Liver (tissue), 9 donors: Measurements from ENCODE around the gene TTLL12. TPM values are rescaled to one million over a fixed set of nuclear protein-coding genes. Genes with fewer than 3 reads are reported as not detected.

ENCODE experiments used
- DNase-seq: peaks from one replicate; pipeline ENCODE4 v3.0.0-alpha.2; 2017; ENCODE audit warnings: low spot score
- H3K27ac ChIP-seq, 2 donors: one replicate each; pipeline ENCODE4 v1.7.0; 2013; ENCODE audit warnings: inconsistent platforms in 2 of 2, low read length in 2 of 2, control low read depth in 1 of 2, low read depth in 1 of 2, mild to moderate bottlenecking in 1 of 2
- H3K27me3 ChIP-seq, 4 donors: one replicate each; pipeline versions ENCODE4 v1.6.1 to v1.7.0; 2013; ENCODE audit warnings: low read length in 3 of 4, inconsistent platforms in 1 of 4, mild to moderate bottlenecking in 1 of 4, moderate library complexity in 1 of 4; ENCODE audit not compliant: control insufficient read depth in 4 of 4, insufficient read depth in 4 of 4
- H3K36me3 ChIP-seq, 4 donors: one replicate each; pipeline versions ENCODE4 v1.6.1 to v1.7.0; 2013; ENCODE audit warnings: low read length in 3 of 4, mild to moderate bottlenecking in 3 of 4, low read depth in 1 of 4, moderate library complexity in 1 of 4; ENCODE audit not compliant: control insufficient read depth in 4 of 4, insufficient read depth in 3 of 4
- H3K4me1 ChIP-seq, 4 donors: one replicate each; pipeline versions ENCODE4 v1.6.1 to v1.7.0; 2013; ENCODE audit warnings: low read length in 3 of 4, mild to moderate bottlenecking in 3 of 4, moderate library complexity in 1 of 4; ENCODE audit not compliant: control insufficient read depth in 4 of 4, insufficient read depth in 4 of 4
- H3K4me3 ChIP-seq, 3 donors: one replicate each; pipeline versions ENCODE4 v1.6.1 to v1.7.0; 2013; ENCODE audit warnings: low read length in 3 of 3, control low read depth in 1 of 3, low read depth in 1 of 3, mild to moderate bottlenecking in 1 of 3
- H3K9ac ChIP-seq, 2 donors: one replicate each; pipeline ENCODE4 v1.7.0; 2013; ENCODE audit warnings: low read length in 2 of 2, mild to moderate bottlenecking in 2 of 2, moderate library complexity in 2 of 2, control low read depth in 1 of 2, low read depth in 1 of 2
- H3K9me3 ChIP-seq, 4 donors: one replicate each; pipeline versions ENCODE4 v1.6.1 to v1.7.0; 2013; ENCODE audit warnings: low read length in 3 of 4; ENCODE audit not compliant: control insufficient read depth in 4 of 4
- EGR1 ChIP-seq, 2 donors: IDR thresholded peaks; 2 replicates each; pipeline ENCODE4 v1.6.1; 2016 to 2018; ENCODE audit warnings: antibody characterized with exemption in 2 of 2, low read depth in 2 of 2
- FOXA1 ChIP-seq: IDR thresholded peaks from 2 replicates; pipeline ENCODE4 v1.6.1; 2016; ENCODE audit warnings: antibody characterized with exemption
- FOXA2 ChIP-seq: IDR thresholded peaks from 2 replicates; pipeline ENCODE4 v1.6.1; 2016; ENCODE audit warnings: antibody characterized with exemption
- GABPA ChIP-seq, 2 donors: IDR thresholded peaks in 1 of 2; conservative IDR thresholded peaks in 1 of 2; 2 replicates each; pipeline ENCODE4 v1.6.1; 2016; ENCODE audit warnings: antibody characterized with exemption in 2 of 2, mild to moderate bottlenecking in 1 of 2, moderate library complexity in 1 of 2
- HNF4A ChIP-seq, 2 donors: conservative IDR thresholded peaks; 2 replicates each; pipeline ENCODE4 v1.6.1; 2016; ENCODE audit warnings: antibody characterized with exemption in 2 of 2, mild to moderate bottlenecking in 2 of 2
- HNF4G ChIP-seq: IDR thresholded peaks from 2 replicates; pipeline ENCODE4 v1.6.1; 2016; ENCODE audit warnings: antibody characterized with exemption
- JUND ChIP-seq, 2 donors: IDR thresholded peaks; 2 replicates each; pipeline ENCODE4 v1.6.1; 2016; ENCODE audit warnings: antibody characterized with exemption in 2 of 2
- NR2F2 ChIP-seq: IDR thresholded peaks from 2 replicates; pipeline ENCODE4 v1.6.1; 2016; ENCODE audit warnings: antibody characterized with exemption
- RAD21 ChIP-seq, 2 donors: IDR thresholded peaks; 2 replicates each; pipeline ENCODE4 v1.6.1; 2016; ENCODE audit warnings: antibody characterized with exemption in 2 of 2, mild to moderate bottlenecking in 2 of 2
- RXRA ChIP-seq, 2 donors: IDR thresholded peaks; 2 replicates each; pipeline ENCODE4 v1.6.1; 2017 to 2018; ENCODE audit warnings: antibody characterized with exemption in 2 of 2, mild to moderate bottlenecking in 1 of 2
- SP1 ChIP-seq: IDR thresholded peaks from 2 replicates; pipeline ENCODE4 v1.6.1; 2018; ENCODE audit warnings: antibody characterized with exemption, mild to moderate bottlenecking
- TAF1 ChIP-seq: conservative IDR thresholded peaks from 2 replicates; pipeline ENCODE4 v1.6.1; 2016; ENCODE audit warnings: antibody characterized with exemption, mild to moderate bottlenecking
- YY1 ChIP-seq: IDR thresholded peaks from 2 replicates; pipeline ENCODE4 v1.6.1; 2016; ENCODE audit warnings: antibody characterized with exemption, mild to moderate bottlenecking
- WGBS: extraction: QIAGEN DNeasy Blood & Tissue Kit; methylation state at CpG from one replicate; pipeline ENCODE4 v1.1.7; 2013; 5-methylcytosine and 5-hydroxymethylcytosine counted together
- polyA plus RNA-seq, 2 donors: library from polyadenylated mRNA; stranded (reverse) in 1 of 2; unstranded in 1 of 2; fragments of 200-250 nt in 1 of 2; fragments of >200 nt in 1 of 2; fragmentation: Nextera tagmentation in 1 of 2; extraction: Ambion mirVana in 1 of 2; gene quantifications; one replicate each; pipeline versions ENCODE4 v1.2.1 to v1.2.3, GENCODE V29; 2013 to 2015
- total RNA-seq, 2 donors: library from RNA; depleted of rRNA; stranded (reverse); fragments of >200 nt; gene quantifications; one replicate each; pipeline ENCODE4 v1.2.3, GENCODE V29; 2014
- TF ChIP-seq, protein P1 (sequence below): fragments of 150-350 bp; IDR thresholded peaks from 2 replicates; pipeline ENCODE4 v1.5.1; 2017; ENCODE audit warnings: improper control_type of control experiment, low read depth, low read length; ENCODE audit not compliant: missing input control
- TF ChIP-seq, protein P2 (sequence below): IDR thresholded peaks from 2 replicates; pipeline ENCODE4 v1.6.1; 2016; ENCODE audit warnings: antibody characterized with exemption
- TF ChIP-seq, protein P3 (sequence below): IDR thresholded peaks from 2 replicates; pipeline ENCODE4 v1.6.1; 2016; ENCODE audit warnings: antibody characterized with exemption
- TF ChIP-seq, protein P4 (sequence below): IDR thresholded peaks from 2 replicates; pipeline ENCODE4 v1.6.1; 2016; ENCODE audit warnings: antibody characterized with exemption
- TF ChIP-seq, protein P5 (sequence below): IDR thresholded peaks from 2 replicates; pipeline ENCODE4 v1.6.1; 2016; ENCODE audit warnings: antibody characterized with exemption, mild to moderate bottlenecking
- donor health status: healthy.
- donor health status: healthy.
- donor health status: healthy.
- donor health status: healthy.
- donor health status: healthy.

The TTLL12 gene
- total and polyA plus RNA-seq, 4 donors = 13.7 to 43.9 (median 20.5) TPM

DNA sequence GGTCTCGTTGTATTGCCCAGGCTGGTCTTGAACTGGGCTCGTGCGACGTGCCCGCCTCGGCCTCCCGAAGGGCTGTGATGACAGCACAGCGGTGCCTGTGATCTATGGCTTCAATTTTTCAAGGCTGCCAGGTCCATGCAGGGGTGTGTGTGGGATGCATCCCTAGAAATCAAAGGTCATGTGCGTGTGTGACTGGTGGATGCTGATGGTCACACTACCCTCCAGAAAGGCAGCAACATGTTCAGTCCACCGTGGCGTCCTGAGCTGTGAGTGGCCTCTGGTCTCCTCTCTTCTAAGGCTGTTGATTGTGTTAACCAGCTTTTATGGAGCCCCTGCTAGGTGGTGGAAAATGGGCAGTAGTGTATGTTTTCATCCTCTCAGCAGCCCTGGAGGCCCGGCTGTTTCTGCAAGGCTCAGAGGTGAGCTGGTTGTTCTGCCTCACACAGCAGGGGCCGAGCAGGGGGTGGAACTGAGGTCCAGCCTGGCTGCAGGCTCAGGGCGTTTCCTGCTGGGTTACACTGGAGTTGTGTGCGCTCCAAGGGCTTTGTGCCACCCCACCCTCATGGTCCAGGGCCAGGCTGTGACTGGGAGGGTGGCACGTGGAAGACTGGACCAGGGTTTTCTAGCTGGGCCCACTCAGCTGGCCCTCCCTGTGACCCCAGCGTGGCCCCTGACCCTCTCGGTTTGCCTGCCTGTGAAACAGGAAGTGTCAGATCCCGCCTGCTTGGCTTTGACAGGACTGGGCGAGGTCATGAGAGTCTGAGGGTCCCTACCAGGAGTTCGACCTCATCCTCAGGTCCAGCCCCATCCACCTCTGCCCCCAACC lies 68.7 kb downstream of the TTLL12 start:
- H3K9ac ChIP-seq = no peak overlapping the region
- WGBS = 78% methylated on average over 21 of the region's 21 CpGs
- H3K4me3 ChIP-seq = no peak overlapping the region
- H3K27me3 ChIP-seq = no peaks in the 10 kb centered on the region
- TF ChIP-seq, protein P1, sequence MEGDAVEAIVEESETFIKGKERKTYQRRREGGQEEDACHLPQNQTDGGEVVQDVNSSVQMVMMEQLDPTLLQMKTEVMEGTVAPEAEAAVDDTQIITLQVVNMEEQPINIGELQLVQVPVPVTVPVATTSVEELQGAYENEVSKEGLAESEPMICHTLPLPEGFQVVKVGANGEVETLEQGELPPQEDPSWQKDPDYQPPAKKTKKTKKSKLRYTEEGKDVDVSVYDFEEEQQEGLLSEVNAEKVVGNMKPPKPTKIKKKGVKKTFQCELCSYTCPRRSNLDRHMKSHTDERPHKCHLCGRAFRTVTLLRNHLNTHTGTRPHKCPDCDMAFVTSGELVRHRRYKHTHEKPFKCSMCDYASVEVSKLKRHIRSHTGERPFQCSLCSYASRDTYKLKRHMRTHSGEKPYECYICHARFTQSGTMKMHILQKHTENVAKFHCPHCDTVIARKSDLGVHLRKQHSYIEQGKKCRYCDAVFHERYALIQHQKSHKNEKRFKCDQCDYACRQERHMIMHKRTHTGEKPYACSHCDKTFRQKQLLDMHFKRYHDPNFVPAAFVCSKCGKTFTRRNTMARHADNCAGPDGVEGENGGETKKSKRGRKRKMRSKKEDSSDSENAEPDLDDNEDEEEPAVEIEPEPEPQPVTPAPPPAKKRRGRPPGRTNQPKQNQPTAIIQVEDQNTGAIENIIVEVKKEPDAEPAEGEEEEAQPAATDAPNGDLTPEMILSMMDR = no peak
- TF ChIP-seq GABPA (IDR thresholded peaks at IDR 0.05 in 1 of 2, conservative IDR thresholded peaks at IDR 0.05 in 1 of 2) (no peak), JUND (IDR thresholded peaks at IDR 0.05) (no peak), NR2F2 (no peak), SP1 (no peak), HNF4G (no peak), TAF1 (no peak), HNF4A (conservative IDR thresholded peaks at IDR 0.05) (no peak), YY1 (no peak), EGR1 (IDR thresholded peaks at IDR 0.05; ENCODE audit: low read depth in 2 of 2) (no peak), RXRA (IDR thresholded peaks at IDR 0.05) (no peak), FOXA2 (no peak), RAD21 (IDR thresholded peaks at IDR 0.05) (no peak), FOXA1 (no peak)
- TF ChIP-seq, protein P2, sequence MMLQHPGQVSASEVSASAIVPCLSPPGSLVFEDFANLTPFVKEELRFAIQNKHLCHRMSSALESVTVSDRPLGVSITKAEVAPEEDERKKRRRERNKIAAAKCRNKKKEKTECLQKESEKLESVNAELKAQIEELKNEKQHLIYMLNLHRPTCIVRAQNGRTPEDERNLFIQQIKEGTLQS = no peak
- TF ChIP-seq, protein P3, sequence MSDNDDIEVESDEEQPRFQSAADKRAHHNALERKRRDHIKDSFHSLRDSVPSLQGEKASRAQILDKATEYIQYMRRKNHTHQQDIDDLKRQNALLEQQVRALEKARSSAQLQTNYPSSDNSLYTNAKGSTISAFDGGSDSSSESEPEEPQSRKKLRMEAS = no peak
- TF ChIP-seq, protein P4, sequence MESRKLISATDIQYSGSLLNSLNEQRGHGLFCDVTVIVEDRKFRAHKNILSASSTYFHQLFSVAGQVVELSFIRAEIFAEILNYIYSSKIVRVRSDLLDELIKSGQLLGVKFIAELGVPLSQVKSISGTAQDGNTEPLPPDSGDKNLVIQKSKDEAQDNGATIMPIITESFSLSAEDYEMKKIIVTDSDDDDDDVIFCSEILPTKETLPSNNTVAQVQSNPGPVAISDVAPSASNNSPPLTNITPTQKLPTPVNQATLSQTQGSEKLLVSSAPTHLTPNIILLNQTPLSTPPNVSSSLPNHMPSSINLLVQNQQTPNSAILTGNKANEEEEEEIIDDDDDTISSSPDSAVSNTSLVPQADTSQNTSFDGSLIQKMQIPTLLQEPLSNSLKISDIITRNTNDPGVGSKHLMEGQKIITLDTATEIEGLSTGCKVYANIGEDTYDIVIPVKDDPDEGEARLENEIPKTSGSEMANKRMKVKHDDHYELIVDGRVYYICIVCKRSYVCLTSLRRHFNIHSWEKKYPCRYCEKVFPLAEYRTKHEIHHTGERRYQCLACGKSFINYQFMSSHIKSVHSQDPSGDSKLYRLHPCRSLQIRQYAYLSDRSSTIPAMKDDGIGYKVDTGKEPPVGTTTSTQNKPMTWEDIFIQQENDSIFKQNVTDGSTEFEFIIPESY = no peak
- TF ChIP-seq, protein P5, sequence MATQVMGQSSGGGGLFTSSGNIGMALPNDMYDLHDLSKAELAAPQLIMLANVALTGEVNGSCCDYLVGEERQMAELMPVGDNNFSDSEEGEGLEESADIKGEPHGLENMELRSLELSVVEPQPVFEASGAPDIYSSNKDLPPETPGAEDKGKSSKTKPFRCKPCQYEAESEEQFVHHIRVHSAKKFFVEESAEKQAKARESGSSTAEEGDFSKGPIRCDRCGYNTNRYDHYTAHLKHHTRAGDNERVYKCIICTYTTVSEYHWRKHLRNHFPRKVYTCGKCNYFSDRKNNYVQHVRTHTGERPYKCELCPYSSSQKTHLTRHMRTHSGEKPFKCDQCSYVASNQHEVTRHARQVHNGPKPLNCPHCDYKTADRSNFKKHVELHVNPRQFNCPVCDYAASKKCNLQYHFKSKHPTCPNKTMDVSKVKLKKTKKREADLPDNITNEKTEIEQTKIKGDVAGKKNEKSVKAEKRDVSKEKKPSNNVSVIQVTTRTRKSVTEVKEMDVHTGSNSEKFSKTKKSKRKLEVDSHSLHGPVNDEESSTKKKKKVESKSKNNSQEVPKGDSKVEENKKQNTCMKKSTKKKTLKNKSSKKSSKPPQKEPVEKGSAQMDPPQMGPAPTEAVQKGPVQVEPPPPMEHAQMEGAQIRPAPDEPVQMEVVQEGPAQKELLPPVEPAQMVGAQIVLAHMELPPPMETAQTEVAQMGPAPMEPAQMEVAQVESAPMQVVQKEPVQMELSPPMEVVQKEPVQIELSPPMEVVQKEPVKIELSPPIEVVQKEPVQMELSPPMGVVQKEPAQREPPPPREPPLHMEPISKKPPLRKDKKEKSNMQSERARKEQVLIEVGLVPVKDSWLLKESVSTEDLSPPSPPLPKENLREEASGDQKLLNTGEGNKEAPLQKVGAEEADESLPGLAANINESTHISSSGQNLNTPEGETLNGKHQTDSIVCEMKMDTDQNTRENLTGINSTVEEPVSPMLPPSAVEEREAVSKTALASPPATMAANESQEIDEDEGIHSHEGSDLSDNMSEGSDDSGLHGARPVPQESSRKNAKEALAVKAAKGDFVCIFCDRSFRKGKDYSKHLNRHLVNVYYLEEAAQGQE = no peak
- H3K36me3 ChIP-seq = no peaks in the 10 kb centered on the region
- DNase-seq = no peak
- peaks cover 0 to 8% (median 4%) of the 10 kb centered on the region in 4 donors for H3K4me1 ChIP-seq
- no peaks in the 10 kb centered on the region for H3K9me3 ChIP-seq
- no peak overlapping the region for H3K27ac ChIP-seq
